Glomerular visceral epithelial cell (primary cell): ENCODE results near the gene YEATS4.
A peak's percentile ranks its signal among the peaks of the same experiment; 100 is the strongest.

ENCODE experiments used
- DNase-seq: peaks from one replicate; pipeline ENCODE4 v3.0.0-alpha.2; 2016; ENCODE audit errors: extremely low spot score

Gene YEATS4

DNA sequence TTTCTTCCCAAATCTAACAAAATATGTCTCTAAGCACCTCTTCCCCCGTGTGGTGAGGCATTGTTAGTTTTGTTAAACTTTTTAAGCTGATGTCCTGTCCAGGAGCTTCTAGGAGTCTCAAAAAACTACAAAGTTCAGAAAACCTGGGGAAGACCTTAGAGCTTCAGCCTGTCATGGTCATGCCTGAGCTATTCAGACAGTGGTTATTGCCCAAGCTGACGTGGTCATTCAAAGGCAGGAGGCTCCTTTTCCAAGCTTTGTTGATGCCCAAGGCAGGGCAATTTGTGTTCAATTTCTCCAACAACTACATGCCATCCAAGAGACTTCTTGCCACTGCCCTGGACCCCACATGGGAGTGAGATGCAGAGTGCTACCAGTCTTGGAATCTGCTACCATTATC lies 17.1 kb upstream of the YEATS4 start:
- no peak for DNase-seq

DNA sequence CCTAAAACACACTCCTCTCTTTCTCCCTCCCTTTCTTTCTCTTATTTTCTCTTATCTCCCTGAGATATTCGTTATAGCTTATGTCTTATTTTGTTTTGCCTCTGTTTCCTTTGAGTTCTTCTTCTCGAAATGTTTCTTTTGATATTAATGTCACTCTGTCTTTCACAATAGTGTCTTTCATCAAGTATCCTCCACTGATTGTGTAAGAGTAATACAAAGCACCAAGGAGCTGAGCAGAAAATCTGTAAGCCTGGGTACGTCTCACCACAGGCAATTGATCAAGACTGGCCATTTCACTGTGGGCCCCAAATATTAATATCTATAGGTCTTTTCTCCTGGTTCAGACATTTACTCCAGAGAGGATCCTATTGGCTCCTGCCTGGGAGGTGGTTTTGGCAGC lies 16.2 kb upstream of the YEATS4 start:
- no peak for DNase-seq

DNA sequence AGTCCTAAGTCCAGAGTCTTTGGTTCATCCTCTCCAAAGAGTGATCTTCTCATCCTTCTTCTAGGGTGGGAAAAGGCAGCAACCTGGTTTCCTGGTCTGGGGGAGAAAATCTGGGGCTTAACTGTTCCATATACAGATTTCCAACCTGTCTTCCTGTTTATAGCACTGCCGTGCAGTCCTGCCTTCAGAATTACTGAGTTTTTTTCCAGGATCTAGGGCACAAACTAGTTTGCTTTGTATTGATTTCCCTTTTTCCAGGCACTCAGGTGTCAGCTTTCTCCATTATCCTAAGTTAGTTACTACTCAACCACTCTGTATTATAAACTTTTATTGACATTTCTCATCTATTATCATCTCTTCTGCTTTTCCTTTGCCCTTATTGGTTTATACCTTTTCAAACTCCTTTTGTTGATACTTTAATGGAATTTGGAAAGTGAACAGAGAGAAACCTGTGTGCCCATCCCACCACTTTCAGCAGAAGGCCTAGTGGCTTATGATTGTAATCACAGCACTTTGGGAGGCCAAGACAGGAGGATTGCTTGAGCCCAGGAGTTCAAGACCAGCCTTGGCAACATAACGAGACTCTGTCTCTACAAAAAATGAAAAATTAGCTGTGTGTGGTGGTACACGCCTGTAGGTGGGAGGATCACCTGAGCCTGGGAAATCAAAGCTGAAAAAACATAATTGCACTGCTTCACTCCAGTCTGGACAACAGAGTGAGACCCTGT lies 15.5 kb upstream of the YEATS4 start:
- no peak for DNase-seq

DNA sequence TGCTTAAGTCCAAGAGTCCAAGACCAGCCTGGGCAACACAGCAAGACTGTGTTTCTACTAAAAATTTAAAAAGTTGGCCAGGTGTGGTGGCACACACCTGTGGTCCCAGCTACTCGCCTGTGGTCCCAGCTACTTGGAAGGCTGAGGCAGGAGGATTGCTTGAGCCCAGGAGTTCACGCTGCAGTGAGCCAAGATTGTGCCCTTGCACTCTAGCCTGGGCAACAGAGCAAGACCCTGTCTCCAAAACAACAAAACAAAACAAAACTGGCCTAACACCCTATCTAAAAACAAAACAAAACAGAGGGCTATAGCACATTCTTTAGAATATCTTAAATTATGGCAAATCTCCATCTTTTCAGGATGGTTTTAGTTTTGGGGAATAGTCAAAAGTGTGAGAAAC lies 14.5 kb upstream of the YEATS4 start:
- no peak for DNase-seq

DNA sequence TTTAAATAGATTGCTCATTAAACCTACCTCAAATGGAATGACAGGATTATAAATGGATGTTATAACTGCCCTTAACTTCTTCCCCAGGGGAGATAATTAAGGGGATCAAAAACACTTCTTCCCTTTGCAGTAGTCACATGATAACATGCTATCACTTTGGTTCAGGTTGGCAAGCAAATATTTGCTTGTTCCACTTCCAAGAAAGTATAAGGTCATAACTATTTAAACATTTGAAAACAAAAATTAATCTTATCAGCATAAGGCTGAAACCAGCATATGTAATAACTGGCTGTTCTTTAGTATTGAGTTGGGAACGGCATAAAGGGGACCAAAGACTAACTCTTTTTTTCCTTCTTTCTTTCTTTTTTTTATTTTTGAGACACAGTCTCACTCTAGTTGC lies 13.8 kb upstream of the YEATS4 start:
- no peak for DNase-seq

DNA sequence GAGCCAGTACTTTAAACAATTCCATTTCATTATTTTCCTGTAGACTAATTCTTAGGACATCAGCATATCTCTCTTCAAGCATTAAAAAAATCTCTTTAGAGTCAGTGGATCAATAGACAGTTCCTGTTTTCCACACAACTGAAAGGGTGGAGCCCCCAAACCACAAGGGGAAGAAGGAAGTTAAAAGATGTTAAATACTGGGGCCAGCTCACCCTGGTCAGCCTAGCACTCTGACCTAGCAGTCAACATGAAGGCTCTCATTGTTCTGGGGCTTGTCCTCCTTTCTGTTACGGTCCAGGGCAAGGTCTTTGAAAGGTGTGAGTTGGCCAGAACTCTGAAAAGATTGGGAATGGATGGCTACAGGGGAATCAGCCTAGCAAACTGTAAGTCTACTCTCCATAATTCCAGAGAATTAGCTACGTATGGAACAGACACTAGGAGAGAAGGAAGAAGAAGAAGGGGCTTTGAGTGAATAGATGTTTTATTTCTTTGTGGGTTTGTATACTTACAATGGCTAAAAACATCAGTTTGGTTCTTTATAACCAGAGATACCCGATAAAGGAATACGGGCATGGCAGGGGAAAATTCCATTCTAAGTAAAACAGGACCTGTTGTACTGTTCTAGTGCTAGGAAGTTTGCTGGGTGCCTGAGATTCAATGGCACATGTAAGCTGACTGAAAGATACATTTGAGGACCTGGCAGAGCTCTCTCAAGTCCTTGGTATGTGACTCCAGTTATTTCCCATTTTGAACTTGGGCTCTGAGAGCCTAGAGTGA lies 11.2 kb upstream of the YEATS4 start, which contains the start of gene LYZ:
LYZ (plus strand) TSS at position 220 of the 777 bp plus-strand sequence; CDS start at position 248, 28 bp downstream.
- DNase-seq = no peak

DNA sequence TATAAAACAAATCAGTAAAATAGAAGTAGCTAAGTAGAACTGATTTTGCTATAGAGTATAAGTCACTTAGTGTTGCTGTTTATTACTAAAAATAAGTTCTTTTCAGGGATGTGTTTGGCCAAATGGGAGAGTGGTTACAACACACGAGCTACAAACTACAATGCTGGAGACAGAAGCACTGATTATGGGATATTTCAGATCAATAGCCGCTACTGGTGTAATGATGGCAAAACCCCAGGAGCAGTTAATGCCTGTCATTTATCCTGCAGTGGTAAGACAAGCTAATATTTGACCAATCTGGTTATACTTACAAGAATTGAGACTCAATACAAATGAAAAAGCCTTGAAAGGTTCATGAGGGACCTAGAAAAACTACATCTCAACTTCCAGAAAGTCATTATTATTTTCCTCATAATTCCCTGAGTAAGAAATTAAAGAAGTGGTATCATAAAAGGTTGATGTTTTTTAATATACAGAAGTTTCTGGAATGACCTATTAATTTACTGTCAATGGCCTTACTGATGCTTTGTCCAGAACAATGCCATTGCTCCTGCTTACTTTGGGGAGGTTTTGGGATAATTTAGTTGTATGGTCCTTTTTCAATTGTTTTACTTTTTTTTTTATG lies 9.4 kb upstream of the YEATS4 start:
- DNase-seq = no peak

DNA sequence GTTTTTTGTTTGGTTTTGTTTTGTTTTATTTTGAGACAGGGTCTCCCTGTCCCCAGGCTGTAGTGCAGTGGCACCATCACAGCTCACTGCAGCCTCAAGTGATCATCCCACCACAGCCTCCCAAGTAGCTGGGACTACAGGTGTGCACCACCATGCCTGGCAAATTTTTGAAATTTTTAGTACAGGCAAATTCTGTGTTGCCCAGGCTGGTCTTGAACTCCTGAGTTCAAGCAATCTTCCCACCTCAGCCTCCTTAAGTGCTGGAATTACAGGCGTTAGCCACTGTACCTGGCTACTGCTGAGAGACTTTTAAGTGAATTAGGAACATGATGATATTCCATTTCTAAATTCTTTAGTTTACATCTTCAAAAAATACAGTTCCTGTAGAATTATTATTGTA lies 8.8 kb upstream of the YEATS4 start:
- DNase-seq = no peak

DNA sequence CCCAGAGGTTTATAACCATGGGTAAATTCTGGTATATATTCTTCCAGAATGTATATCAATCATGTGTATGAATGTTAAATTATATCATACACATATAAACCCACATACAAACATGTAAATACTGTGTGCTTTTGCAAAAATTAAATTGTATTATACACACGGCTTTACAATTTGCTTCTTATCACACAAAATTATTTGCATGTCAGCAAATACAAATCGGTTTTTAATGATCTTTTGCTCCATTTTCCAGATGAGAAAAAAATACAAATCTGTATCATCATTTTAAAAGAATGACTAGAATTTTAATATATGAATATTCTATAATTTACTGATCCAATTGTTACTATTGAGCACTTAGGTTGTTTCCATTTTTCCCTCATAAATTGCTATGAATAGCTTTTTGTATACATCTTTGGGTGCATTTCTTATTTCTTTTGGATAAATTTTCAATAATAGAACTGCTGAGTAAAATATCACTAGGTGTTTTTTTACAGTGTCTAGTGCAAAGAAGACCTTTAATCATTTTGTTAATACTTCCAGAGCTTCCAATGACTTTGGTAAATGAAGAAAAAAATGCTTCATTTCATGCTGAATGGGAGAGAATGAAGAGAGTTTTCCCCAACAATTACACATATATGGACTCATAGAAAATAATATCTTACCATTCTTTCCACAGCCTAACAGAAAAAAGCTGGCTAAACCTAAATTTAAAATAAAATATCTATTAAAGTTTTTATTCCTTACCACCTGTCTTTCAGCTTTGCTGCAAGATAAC lies 7.9 kb upstream of the YEATS4 start:
- DNase-seq = no peak

DNA sequence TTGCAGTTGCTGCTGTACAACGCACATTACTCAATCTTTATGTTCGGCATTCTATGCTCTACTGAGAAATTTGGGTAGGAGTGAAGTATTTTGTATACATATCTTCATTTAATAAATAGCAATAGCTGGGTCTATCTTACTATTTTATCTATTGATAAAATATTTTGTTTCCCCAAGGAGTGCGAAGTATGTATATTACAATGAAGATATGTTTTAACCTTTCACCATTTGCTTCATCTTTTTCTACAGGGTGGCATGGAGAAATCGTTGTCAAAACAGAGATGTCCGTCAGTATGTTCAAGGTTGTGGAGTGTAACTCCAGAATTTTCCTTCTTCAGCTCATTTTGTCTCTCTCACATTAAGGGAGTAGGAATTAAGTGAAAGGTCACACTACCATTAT lies 6.6 kb upstream of the YEATS4 start:
- no peak for DNase-seq

DNA sequence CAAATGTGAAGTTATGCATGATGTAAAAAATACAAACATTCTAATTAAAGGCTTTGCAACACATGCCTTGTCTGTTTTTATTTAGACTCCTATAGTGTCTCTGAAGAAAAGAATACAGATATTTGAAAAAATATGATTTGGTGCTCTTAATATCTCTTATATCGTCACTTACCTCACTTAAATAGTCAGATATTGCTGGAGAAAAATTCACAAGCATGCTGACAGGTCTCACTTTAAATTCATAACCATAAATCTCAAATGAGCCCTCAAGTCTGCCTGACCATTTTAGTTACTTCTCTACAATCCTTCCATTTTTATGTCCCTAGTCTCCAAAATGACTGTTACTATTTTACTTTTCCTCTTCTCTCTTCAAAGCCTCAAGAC lies 5.4 kb upstream of the YEATS4 start:
- no peak for DNase-seq

DNA sequence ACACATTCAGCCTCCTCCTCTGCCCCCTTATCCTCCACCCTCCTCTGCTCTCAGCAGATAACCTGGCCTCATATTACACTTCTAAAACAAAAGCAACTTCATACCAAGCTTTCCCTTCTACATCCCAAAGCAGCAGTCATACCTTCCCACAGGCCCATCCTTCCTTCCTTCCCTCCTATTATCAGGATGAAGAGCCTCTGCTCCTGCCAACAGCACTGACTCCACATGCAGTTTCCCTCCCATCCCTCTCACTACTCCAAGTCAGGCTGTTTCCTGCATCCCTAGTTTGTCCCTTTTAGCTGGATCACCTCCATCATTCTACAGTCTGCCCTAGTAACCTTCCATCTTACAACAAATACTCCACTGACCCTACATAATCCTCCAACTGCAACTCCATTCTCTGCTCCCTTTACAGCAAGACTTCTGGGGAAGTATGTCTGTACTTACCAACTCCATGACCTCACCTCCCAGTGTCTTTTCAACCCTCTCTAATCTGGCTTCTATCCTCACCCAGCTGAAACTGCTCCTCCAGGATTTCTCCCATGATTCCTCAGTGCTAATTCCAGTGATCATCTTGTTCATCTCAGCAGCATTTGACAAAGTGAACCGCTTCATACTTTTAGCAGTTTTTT lies 4.9 kb upstream of the YEATS4 start:
- no peak for DNase-seq

DNA sequence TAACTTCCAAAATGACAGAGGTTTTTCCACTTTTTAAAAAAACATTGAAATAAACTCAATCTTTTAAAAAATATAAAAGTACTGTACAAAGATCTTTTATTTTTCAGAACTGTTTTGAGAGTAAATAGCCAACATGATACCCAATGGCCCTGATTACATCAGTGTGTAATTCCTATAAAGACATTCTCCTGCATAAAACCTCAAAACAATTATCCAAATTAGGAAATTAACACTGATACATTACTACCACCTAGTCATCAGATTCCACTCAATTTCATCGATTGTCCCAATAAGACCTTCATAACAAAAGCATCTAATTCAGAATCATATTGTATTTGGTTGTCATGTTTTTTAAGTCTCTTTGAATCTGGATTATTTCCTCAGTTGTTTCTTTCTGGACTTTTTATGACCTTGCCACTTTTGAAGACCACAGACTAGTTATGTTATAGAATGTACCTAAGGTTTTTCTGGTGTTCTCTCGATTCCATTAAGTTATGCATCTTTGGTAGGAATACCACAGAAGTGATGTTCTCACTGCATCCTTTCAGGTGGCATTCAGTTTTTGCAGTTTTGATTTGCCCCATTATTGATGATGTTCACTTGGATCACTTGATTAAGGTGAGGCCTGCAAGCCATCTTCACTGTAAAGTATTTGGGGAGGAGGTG lies 4.0 kb upstream of the YEATS4 start:
- no peak for DNase-seq

DNA sequence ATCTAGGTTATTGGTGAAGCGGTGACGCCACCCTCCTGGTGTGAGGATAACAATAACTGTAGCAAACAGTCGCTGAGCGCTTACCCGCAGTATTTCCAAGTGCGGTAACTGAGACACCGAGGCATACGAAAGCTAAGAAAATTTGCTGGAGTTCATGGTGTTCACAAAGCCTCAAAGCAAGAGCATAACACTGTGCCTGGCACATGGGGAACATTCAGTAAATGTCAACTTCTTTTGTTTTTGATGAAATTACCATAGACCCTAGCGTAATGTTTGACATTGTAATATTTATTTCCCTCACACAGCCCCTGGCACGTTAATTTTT lies 767 bp downstream of the YEATS4 start:
- DNase-seq = no peak

DNA sequence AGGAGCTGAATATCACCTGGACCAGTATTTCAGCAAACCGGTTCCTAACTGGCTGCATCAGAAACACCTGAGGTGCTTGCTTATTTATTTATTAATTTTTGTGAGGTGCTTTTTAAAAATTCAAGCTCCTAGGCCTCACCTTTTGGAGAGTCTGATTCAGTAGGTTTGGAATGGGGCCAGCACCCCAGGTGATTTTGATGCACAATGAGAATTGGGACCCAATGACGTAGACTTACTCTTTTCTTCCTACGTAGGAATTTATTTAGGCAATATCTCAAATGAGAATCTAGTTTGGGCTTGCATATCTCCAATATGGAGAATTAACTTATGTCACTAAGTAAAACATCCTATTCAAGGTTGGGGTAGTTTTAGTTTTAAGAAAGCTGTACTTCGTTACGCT lies 7.3 kb downstream of the YEATS4 start:
- no peak for DNase-seq

DNA sequence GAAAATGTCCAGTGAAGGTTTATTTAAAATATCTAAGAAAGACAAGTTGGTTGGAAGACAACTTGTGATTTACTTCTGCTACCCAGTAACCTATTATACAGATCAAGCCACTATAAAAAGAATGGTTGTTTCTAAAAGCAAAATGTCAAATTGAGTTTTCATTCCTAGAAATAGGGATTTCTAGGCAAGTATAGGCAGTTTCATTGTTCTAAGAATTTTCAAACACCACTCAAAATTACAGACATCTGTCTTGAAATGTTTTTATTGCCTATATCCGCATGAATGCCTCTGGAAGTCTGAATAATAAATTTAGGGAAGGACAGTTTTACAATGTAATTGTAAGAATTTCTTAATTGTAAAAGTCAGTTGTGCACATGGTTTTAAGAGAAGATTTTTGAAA lies 8.6 kb downstream of the YEATS4 start:
- DNase-seq = no peak

DNA sequence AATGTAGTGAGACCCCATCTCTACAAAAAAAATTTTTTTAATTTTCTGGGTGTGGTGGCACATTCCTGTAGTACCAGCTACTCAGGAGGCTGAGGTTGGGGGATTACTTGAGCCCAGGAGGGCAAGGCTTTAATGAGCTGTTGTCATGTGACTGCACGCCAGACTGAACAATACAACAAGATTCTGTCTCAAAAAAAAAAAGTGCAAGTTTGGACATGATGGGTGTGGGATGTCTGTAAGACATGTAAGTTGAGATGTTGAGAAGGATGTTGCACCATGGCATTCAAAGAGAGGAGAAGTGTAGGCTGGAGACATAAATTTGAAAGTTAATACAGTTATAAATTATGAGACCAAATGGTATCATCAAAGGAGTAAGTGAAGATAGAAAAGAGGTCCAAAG lies 23.5 kb downstream of the YEATS4 start:
- no peak for DNase-seq

DNA sequence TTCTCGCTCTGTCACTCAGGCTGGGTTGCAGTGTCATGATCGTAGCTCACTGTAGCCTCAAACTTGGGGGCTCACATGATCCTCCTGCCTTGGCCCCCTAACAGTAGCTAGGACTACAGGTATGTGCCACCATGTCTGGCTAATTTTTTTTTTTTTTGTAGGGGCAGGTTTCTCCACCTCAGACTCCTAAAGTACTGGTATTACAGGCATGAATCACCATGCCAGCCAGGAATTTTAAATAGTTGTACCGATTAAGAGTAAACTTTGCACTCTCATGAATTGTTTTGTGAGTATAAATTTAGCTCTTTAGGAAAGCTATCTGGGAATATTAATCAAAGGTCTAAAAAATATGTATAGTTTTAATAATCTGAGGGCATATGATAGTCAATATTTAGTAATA lies 25.5 kb downstream of the YEATS4 start:
- DNase-seq = no peak

DNA sequence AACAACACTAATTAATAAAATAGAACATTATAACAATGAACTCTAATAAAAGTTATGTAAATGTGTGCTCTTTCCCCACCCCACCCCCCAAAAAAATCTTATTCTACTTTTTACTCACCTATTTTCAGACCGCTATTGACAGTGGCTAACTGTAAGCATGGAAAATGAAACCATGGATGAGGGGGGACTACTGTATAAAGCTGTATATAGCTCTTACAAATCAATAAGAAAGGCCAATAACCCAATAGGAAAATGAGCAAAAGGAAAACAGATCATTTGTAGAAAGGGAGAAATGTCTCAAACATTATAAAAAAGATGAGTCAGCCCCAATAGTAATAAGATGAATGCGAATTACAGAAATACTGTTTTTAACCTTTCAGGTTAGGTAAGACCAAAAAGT lies 27.4 kb downstream of the YEATS4 start:
- DNase-seq = no peak

DNA sequence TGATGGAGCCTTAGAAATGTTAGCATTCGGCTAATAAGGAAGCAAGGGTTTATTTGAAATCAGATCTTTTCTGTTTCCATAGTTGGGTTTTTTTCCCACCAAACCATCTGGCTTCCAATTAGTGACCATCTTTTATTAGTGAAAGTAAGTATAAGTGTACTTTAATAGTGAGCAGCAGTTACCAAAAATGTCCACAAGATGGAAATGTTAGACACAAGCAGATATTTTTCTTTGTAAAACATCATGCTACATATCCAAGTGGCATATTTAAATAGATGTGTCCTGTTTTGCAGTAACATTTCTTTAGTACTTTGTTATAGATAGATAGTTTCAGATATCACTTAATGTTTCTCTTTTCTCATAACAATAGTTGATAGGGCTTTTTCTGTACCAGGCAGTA lies 28.8 kb downstream of the YEATS4 start:
- peak; percentile 47 for DNase-seq

DNA sequence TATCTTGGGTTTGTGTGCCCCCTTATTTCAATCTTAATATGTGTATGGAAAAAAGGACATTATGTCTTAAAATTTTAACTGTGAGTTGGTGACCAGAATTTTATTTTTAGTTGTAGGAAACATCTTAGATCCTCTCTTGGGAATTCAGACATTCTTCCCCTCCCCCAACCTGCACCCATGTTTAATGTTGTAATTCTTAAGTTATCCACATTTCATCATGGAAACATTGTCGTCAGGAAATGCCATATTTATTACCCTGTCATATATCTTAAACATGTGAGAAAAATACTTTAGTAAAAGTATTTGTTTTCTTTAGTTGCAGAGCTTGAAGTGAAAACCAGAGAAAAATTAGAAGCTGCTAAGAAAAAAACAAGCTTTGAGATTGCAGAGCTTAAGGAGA lies 30.3 kb downstream of the YEATS4 start:
- no peak for DNase-seq
